GM12892 (cell line): Measurements from ENCODE around the gene TET2.

Experiments
- POLR2A ChIP-seq: IDR thresholded peaks from 2 replicates; pipeline ENCODE4 v1.6.1; 2011; ENCODE audit warnings: low read depth, low read length, control low read depth
- POLR2AphosphoS5 ChIP-seq: IDR thresholded peaks from 2 replicates; pipeline ENCODE4 v1.6.1; 2011; ENCODE audit warnings: low read depth, low read length, control low read depth
- TAF1 ChIP-seq: IDR thresholded peaks from 2 replicates; pipeline ENCODE4 v1.6.1; 2011; ENCODE audit warnings: low read depth, mild to moderate bottlenecking, control low read depth, low read length, borderline replicate concordance

DNA sequence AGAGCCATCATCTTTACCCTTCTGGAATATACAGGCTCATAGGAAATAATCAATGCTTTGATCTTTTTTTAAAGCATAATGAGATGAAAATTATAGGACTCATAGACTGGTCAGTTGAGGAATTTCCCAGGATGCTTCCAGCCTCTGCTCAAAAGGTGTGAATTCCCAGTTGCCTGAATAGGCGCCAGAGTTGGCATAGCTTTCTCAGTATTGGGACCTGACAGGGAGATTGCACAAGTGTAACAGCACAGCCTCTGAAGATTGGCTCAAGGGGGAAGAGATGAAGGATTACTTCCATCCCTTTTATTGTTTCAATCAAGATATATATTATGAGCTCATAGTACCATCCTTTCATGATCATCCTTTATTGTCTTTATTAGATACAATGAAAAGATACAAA, 17.9 kb downstream of the TET2 start:
- no peak for TF ChIP-seq POLR2AphosphoS5
- TF ChIP-seq POLR2A = no peak
- no peak for TF ChIP-seq TAF1
